Gastrocnemius medialis (tissue), 4 donors: ENCODE results near the gene C5orf24.

Experiments
- CTCF ChIP-seq, 5 experiments: fragments of 450-650 bp in 3 of 5; fragments of 200-600 bp in 2 of 5; sonication (generic) in 2 of 5; IDR thresholded peaks in 4 of 5; conservative IDR thresholded peaks in 1 of 5; 1 replicate in 4 of 5; 2 replicates in 1 of 5; pipeline ENCODE4 v1.5.1; 2016 to 2019; ENCODE audit warnings: antibody characterized with exemption in 5 of 5, mild to moderate bottlenecking in 3 of 5, moderate library complexity in 3 of 5
- POLR2A ChIP-seq, 2 donors: fragments of 450-650 bp; IDR thresholded peaks; one replicate each; pipeline ENCODE4 v1.6.1; 2017; ENCODE audit warnings: antibody characterized with exemption in 2 of 2, mild to moderate bottlenecking in 2 of 2, moderate library complexity in 2 of 2

GRCh38 chr5:134846641-134846960, 833 bp downstream of the C5orf24 start:
- TF ChIP-seq CTCF (IDR thresholded peaks at IDR 0.05 in 4 of 5, conservative IDR thresholded peaks at IDR 0.05 in 1 of 5) (no peak), POLR2A (IDR thresholded peaks at IDR 0.05) (no peak)
